Measurements from ENCODE around the gene C1orf210. TPM values are rescaled to one million over a fixed set of nuclear protein-coding genes. Genes with fewer than 3 reads are reported as not detected.

C1orf210 gene
- polyA plus RNA-seq, 1 experiment = not detected

- ChIA-PET CTCF (interaction anchor here (0.5 to 1.7 kb wide), 2 partner anchors 67 to 354 kb away, joined by 5 read pairs; no protein-coding TSS in a partner anchor), POLR2A (no interaction called here)
- H3K27me3 ChIP-seq (ENCODE audit: control insufficient read depth, insufficient read depth, low read length) = no peaks in the 10 kb centered on the region
- DNase-seq (ENCODE audit: low read depth, low spot score) = no peak
- H3K4me3 ChIP-seq (ENCODE audit: low read depth, low read length) = no peak overlapping the region
- no peak overlapping the region for H3K27ac ChIP-seq (ENCODE audit: low read depth, low read length)
- TF ChIP-seq, protein P1, sequence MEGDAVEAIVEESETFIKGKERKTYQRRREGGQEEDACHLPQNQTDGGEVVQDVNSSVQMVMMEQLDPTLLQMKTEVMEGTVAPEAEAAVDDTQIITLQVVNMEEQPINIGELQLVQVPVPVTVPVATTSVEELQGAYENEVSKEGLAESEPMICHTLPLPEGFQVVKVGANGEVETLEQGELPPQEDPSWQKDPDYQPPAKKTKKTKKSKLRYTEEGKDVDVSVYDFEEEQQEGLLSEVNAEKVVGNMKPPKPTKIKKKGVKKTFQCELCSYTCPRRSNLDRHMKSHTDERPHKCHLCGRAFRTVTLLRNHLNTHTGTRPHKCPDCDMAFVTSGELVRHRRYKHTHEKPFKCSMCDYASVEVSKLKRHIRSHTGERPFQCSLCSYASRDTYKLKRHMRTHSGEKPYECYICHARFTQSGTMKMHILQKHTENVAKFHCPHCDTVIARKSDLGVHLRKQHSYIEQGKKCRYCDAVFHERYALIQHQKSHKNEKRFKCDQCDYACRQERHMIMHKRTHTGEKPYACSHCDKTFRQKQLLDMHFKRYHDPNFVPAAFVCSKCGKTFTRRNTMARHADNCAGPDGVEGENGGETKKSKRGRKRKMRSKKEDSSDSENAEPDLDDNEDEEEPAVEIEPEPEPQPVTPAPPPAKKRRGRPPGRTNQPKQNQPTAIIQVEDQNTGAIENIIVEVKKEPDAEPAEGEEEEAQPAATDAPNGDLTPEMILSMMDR (IDR thresholded peaks at IDR 0.05; ENCODE audit: low read depth, low read length) = no peak
- no peaks in the 10 kb centered on the region for H3K9me3 ChIP-seq (ENCODE audit: control insufficient read depth, insufficient read depth, low read length)
Observed at GRCh38 chr1:43293176-43293575, 7.8 kb upstream of the C1orf210 start.

DNA sequence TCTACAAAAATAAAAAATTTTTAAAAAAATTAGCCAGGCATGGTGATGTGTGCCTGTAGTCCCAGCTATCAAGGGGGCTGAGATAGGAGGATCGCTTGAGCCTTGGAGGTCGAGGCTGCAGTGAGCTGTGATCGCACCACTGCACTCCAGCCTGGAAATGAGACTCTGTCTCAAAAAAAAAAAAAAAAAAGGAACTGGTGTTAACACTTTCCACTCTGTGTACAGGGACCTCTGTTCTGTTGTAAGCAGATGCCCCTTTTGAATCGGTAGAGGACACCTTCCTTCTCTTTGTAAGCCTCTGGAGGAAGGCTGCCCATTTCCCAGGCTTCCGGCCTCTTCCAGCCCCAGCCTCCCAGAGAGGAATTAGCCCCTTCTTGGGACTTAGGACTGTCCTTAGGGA lies 7.3 kb upstream of the C1orf210 start:
- Histone ChIP-seq H3K4me3 (ENCODE audit: low read depth, low read length) (no peak overlapping the region), H3K27me3 (ENCODE audit: control insufficient read depth, insufficient read depth, low read length) (no peaks in the 10 kb centered on the region), H3K27ac (ENCODE audit: low read depth, low read length) (no peak overlapping the region), H3K9me3 (ENCODE audit: control insufficient read depth, insufficient read depth, low read length) (no peaks in the 10 kb centered on the region)
- POLR2A ChIA-PET = no interaction called here
- CTCF ChIA-PET = interaction anchor here (0.5 to 0.7 kb wide), 2 partner anchors 63 to 355 kb away, joined by 5 to 6 read pairs; no protein-coding TSS in a partner anchor
- no peak for DNase-seq (ENCODE audit: low read depth, low spot score)
- TF ChIP-seq, protein P1 (IDR thresholded peaks at IDR 0.05; ENCODE audit: low read depth, low read length) = no peak

DNA sequence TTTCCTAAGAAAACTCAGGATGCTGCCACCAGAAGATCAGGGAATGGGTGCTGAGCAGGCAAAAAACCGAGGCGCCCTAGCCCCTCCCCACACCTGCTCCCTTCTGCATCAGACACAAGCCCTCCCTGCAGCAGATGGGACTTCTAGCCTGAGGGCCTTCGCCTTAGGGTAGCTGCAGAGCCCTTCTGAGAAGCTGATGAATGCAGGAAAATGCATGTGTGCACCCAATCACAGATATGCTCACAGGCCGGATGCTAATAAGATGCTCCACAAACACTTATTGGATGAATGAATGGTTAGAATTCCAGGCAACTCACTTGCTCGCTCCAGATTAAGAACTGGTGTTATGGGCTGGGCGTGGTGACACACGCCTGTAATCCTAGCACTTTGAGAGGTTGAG lies 6.8 kb upstream of the C1orf210 start:
- TF ChIP-seq, protein P1 (IDR thresholded peaks at IDR 0.05; ENCODE audit: low read depth, low read length) = no peak
- Histone ChIP-seq H3K27ac (ENCODE audit: low read depth, low read length) (no peak overlapping the region), H3K9me3 (ENCODE audit: control insufficient read depth, insufficient read depth, low read length) (no peaks in the 10 kb centered on the region), H3K4me3 (ENCODE audit: low read depth, low read length) (no peak overlapping the region), H3K27me3 (ENCODE audit: control insufficient read depth, insufficient read depth, low read length) (peaks cover 3% of the 10 kb centered on the region)
- DNase-seq (ENCODE audit: low read depth, low spot score) = no peak
- CTCF ChIA-PET = interaction anchor here (0.7 kb wide), 1 partner anchor 63 kb away, joined by 6 read pairs; no protein-coding TSS in a partner anchor
- POLR2A ChIA-PET = no interaction called here

DNA sequence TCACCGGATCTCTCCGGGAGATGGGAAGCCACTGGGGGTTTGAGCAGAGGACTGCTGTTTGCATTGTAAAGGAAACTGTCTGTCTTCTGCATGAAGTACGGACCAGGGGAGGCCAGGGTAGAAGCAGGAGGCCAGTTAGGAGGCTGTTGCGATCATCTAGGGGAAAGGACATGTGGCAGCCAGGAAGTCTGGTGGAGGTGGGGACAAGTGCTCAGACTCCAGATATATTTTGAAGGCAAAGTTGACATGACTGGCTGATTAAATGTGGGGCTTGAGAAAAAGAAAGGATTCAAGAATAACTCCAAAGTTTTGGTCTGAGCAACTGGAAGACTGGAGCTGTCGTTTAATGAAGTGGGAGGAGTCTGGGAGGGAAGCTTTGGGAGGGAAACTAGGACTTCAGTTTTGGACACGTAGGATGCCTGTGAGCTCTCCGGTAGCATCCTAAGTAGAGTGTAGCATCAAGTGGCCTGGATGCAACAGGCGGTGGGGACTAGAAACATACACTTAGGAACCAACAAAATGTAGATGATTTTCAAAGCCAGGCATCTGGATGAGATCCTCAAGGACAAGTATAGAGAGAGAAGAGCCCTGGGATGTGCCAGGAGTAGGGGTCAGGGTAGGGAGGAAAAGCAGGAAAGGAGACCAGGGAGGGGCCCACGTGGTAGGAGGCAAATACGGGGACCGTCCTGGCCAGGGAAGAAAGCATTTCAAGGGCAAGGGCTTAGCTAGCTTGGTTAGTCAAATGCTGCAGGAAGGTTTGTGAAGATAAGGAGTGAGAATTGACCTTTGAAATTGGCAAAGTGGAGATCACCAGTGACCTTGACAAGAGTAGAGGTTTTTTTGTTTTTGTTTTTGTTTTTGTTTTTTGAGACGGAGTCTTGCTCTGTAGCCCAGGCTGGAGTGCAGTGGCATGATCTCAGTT lies 3.7 kb upstream of the C1orf210 start:
- TF ChIP-seq, protein P1 (IDR thresholded peaks at IDR 0.05; ENCODE audit: low read depth, low read length) = no peak
- Histone ChIP-seq H3K4me3 (ENCODE audit: low read depth, low read length) (no peak overlapping the region), H3K9me3 (ENCODE audit: control insufficient read depth, insufficient read depth, low read length) (no peaks in the 10 kb centered on the region), H3K27ac (ENCODE audit: low read depth, low read length) (no peak overlapping the region), H3K27me3 (ENCODE audit: control insufficient read depth, insufficient read depth, low read length) (peaks cover 15% of the 10 kb centered on the region)
- CTCF ChIA-PET = no interaction called here
- no peak for DNase-seq (ENCODE audit: low read depth, low spot score)
- POLR2A ChIA-PET = no interaction called here

DNA sequence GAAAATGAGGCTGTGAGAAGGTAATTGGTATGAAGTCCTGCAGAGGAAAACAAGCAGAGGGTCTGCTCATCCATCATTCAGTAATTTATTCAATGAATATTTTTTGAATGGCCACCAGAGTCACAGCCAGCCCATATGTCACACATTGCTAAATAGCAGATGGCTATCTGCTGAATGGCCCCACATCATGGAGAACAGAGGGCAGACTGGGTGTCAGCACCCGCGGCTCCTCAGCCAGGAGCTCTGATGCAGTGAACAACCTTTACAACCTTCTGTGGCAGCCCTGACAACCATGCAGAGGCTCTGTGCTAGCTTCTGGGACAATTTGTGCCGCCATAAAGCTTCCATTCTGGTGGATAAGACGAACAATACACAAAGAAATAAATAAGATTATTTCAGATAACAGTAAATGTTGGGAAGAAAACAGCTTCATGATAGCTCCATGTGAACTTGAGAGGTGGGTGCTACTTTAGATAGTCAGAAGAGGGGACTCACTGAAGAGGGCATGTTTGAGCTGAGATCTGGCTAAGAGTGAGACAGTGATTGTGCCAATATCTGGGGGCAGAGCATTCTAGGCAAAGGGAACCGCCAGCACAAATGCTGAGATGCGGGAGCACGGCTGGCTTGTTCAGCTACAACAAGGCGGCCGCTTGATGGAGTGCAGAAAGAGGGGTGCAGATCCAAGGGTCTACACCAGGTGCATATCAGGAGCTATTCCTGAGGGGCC lies 2.8 kb upstream of the C1orf210 start:
- ChIA-PET CTCF (no interaction called here), POLR2A (no interaction called here)
- no peak for DNase-seq (ENCODE audit: low read depth, low spot score)
- Histone ChIP-seq H3K27ac (ENCODE audit: low read depth, low read length) (no peak overlapping the region), H3K4me3 (ENCODE audit: low read depth, low read length) (no peak overlapping the region), H3K9me3 (ENCODE audit: control insufficient read depth, insufficient read depth, low read length) (no peaks in the 10 kb centered on the region), H3K27me3 (ENCODE audit: control insufficient read depth, insufficient read depth, low read length) (peaks cover 15% of the 10 kb centered on the region)
- TF ChIP-seq, protein P1 (IDR thresholded peaks at IDR 0.05; ENCODE audit: low read depth, low read length) = no peak

Measured in AG04450 (cell line).